Duodenal mucosa (tissue), 2 donors: ENCODE results near the gene IL1RL1.
"Not testable (repeated sequence)": the region's sequence is repeated elsewhere in the genome, so short reads cannot be mapped to it uniquely, and the experiment has no call there.

Experiments used
- H3K27ac ChIP-seq: one replicate; pipeline ENCODE4 v1.7.0; 2013; ENCODE audit warnings: low read depth, low read length
- H3K27me3 ChIP-seq, 2 donors: one replicate each; pipeline ENCODE4 v1.7.0; 2013; ENCODE audit warnings: low read length in 2 of 2, control low read depth in 1 of 2; ENCODE audit not compliant: insufficient read depth in 2 of 2, control insufficient read depth in 1 of 2
- H3K36me3 ChIP-seq, 2 donors: one replicate each; pipeline ENCODE4 v1.7.0; 2013; ENCODE audit warnings: low read length in 2 of 2, control low read depth in 1 of 2; ENCODE audit not compliant: insufficient read depth in 2 of 2, control insufficient read depth in 1 of 2
- H3K4me1 ChIP-seq, 2 donors: one replicate each; pipeline ENCODE4 v1.7.0; 2013; ENCODE audit warnings: low read length in 2 of 2, control low read depth in 1 of 2; ENCODE audit not compliant: insufficient read depth in 2 of 2, control insufficient read depth in 1 of 2
- H3K4me3 ChIP-seq, 2 donors: one replicate each; pipeline ENCODE4 v1.7.0; 2013; ENCODE audit warnings: low read length in 2 of 2, low read depth in 1 of 2
- H3K9ac ChIP-seq, 2 donors: one replicate each; pipeline ENCODE4 v1.7.0; 2013; ENCODE audit warnings: low read length in 2 of 2, low read depth in 1 of 2
- H3K9me3 ChIP-seq, 2 donors: one replicate each; pipeline ENCODE4 v1.7.0; 2013; ENCODE audit warnings: low read length in 2 of 2, control low read depth in 1 of 2; ENCODE audit not compliant: control insufficient read depth in 1 of 2

IL1RL1 gene

GRCh38 chr2:102304711-102305611 lies 6.4 kb upstream of the IL1RL1 start:
- Histone ChIP-seq H3K9ac (no peak overlapping the region), H3K27ac (no peak overlapping the region), H3K36me3 (no peaks in the 10 kb centered on the region), H3K9me3 (no peaks in the 10 kb centered on the region), H3K4me1 (no peaks in the 10 kb centered on the region), H3K4me3 (no peak overlapping the region), H3K27me3 (peaks cover 3 to 8% of the 10 kb centered on the region in 2 donors)

- peaks cover 3 to 8% of the 10 kb centered on the region in 2 donors for H3K27me3 ChIP-seq
These were observed 5.2 kb upstream of the IL1RL1 start for GRCh38 chr2:102306125-102306524.

GRCh38 chr2:102313025-102313424 lies 1.7 kb downstream of the IL1RL1 start:
- Histone ChIP-seq H3K4me1 (no peaks in the 10 kb centered on the region), H3K9me3 (no peaks in the 10 kb centered on the region), H3K27me3 (no peaks in the 10 kb centered on the region), H3K4me3 (no peak overlapping the region), H3K36me3 (no peaks in the 10 kb centered on the region), H3K9ac (no peak overlapping the region), H3K27ac (no peak overlapping the region)

More at GRCh38 chr2:102306125-102306524, 5.2 kb upstream of the IL1RL1 start:
- Histone ChIP-seq H3K9ac (no peak overlapping the region), H3K36me3 (no peaks in the 10 kb centered on the region), H3K27ac (no peak overlapping the region), H3K4me3 (no peak overlapping the region), H3K9me3 (no peaks in the 10 kb centered on the region), H3K4me1 (no peaks in the 10 kb centered on the region)

- Histone ChIP-seq H3K4me3 (no peak overlapping the region), H3K9ac (no peak overlapping the region), H3K27me3 (no peaks in the 10 kb centered on the region), H3K9me3 (no peaks in the 10 kb centered on the region), H3K27ac (no peak overlapping the region), H3K4me1 (no peaks in the 10 kb centered on the region), H3K36me3 (no peaks in the 10 kb centered on the region)
These were observed 2.1 kb downstream of the IL1RL1 start for GRCh38 chr2:102313471-102313870.

DNA sequence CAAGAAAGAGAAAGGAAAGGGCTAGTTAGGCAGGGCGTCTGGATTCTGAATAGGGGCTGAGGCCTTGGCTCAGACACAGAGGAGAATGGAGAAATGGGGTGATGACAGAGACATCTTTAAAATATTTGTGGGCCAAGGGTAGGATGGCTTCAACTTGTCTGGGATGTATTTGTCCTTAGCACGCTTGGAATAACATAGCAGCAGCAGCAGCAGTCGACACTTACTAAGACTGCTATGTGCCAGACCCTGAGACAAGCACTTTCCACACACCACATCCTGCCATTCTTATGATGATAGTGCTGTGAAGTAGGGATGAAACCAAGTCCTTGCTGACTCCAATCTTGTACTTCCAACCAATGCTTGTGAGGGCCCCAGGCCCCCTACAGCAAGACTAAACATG lies 2.6 kb downstream of the IL1RL1 start:
- Histone ChIP-seq H3K9me3 (no peaks in the 10 kb centered on the region), H3K36me3 (no peaks in the 10 kb centered on the region), H3K27me3 (no peaks in the 10 kb centered on the region), H3K27ac (no peak overlapping the region), H3K4me3 (no peak overlapping the region), H3K4me1 (no peaks in the 10 kb centered on the region), H3K9ac (no peak overlapping the region)

DNA sequence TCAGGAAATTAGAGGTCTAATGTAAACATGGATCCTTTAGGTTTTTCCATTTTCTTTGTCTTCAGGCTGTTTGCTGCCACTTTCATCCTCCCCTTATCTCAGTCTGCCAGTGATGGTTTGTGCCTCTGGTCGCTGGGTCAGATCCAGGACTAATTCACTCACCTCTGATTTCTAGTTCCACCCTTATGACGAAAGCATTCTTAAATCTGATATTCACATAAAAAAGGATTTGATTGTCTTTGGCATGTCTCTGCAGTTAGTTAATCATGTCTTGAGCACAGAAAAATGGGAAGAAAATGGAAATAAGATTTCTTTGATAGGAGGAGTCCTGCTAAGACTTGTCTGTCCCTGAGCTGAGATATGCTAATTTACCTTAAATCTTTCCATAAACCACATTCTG lies 4.6 kb downstream of the IL1RL1 start:
- no peak overlapping the region for H3K4me3 ChIP-seq
- H3K27me3 ChIP-seq = no peaks in the 10 kb centered on the region
- no peak overlapping the region for H3K9ac ChIP-seq
- no peaks in the 10 kb centered on the region for H3K4me1 ChIP-seq
- H3K9me3 ChIP-seq = no peaks in the 10 kb centered on the region
- H3K27ac ChIP-seq = no peak overlapping the region
- H3K36me3 ChIP-seq = no peaks in the 10 kb centered on the region

DNA sequence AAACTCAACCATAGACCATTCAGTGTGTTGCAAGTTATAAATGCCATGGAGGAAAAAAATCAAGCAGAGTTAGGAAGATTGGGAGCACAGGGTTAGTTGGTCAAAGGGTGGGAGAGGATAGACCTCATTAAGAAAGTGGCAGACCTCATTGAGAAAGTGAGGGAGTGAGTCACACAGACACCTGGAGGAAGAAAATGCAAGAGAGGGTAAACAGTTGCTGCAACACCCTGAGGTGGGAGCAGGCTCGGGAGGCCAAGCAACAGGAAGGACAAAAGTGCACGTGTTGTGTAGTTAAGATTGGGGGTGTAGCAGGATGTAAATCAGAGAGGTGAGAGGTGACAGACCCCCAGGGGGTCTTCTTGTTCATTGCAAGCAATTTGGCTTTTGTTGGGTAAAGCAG lies 6.4 kb downstream of the IL1RL1 start:
- H3K9me3 ChIP-seq = no peaks in the 10 kb centered on the region
- no peak overlapping the region for H3K9ac ChIP-seq
- no peaks in the 10 kb centered on the region for H3K27me3 ChIP-seq
- H3K4me3 ChIP-seq = no peak overlapping the region
- H3K27ac ChIP-seq = no peak overlapping the region
- H3K36me3 ChIP-seq = no peaks in the 10 kb centered on the region
- H3K4me1 ChIP-seq = no peaks in the 10 kb centered on the region

DNA sequence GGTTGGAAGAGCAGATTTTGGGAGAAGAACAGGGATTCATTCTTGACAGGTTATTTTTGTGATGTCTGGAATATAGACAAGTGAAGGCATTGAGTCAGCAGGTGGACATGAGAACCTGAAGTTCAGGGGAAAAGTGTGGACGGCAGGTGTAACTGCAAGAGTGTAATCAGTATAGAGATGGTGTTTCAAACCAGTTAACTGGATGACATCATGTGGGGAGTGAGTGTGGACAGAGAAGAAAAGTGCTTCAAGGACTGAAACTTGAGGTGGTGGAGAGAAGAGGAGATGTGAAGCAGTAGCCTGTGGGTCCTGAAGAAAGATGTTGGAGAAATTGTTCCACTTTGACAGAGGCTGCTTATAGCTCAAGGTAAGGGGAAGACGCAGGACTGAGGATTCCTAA lies 7.1 kb downstream of the IL1RL1 start:
- Histone ChIP-seq H3K27ac (no peak overlapping the region), H3K36me3 (no peaks in the 10 kb centered on the region), H3K9ac (no peak overlapping the region), H3K4me3 (no peak overlapping the region), H3K4me1 (no peaks in the 10 kb centered on the region), H3K9me3 (no peaks in the 10 kb centered on the region), H3K27me3 (no peaks in the 10 kb centered on the region)

DNA sequence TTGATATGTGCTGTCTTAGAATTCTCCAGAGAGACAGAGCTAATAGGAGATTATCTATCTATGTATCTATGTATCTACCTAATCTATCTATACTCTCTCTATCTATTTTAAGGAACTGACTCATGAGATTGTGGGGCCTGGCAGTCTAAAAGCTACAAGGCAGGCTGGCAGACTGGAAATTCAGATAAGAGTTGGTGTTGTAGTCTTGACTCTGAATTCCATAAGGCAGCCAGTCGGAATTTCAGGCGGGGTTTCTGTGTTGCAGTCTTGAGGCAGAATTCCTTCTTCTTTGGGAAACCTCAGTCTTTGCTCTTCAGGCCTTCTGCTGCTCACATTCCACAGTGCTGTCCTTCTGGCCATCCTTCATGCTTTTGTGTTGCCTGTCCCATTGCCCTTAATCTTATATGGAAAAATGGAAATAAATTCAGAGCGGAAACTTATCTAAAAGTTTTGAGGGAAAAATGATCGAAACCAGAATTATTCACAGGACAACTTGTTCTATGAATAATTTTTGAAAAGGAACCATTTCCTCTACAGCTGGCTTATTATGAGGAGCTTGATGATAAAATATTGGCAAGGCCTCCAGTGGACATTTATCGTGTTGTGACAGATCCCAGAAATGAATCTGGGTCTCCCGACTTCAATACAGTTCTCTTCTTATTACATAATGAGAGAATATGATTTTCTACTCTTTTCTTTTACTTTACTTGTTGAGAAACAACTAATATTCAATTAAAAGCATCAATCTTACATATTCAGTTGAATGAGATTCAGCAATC lies 10.8 kb downstream of the IL1RL1 start:
- Histone ChIP-seq H3K27me3 (no peaks in the 10 kb centered on the region), H3K9ac (no peak overlapping the region), H3K9me3 (no peaks in the 10 kb centered on the region), H3K4me3 (no peak overlapping the region), H3K36me3 (no peaks in the 10 kb centered on the region), H3K4me1 (no peaks in the 10 kb centered on the region), H3K27ac (no peak overlapping the region)

DNA sequence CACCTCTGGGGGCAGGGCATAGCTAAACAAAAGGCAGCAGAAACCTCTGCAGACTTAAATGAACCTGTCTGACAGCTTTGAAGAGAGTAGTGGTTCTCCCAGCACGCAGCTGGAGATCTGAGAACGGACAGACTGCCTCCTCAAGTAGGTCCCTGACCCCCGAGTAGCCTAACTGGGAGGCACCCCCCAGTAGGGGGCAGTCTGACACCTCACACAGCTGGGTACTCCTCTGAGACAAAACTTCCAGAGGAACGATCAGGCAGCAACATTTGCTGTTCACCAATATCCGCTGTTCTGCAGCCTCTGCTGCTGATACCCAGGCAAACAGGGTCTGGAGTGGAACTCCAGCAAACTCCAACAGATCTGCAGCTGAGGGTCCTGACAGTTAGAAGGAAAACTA lies 13.6 kb downstream of the IL1RL1 start:
- not testable (repeated sequence) for H3K27me3 ChIP-seq, H3K9ac ChIP-seq, H3K4me3 ChIP-seq, H3K9me3 ChIP-seq, H3K4me1 ChIP-seq, H3K27ac ChIP-seq, H3K36me3 ChIP-seq
